ENCODE results near the gene MPHOSPH10.
"Not testable (repeated sequence)": the region's sequence is repeated elsewhere in the genome, so short reads cannot be mapped to it uniquely, and the experiment has no call there.

- TF ChIP-seq POLR2A (IDR thresholded peaks at IDR 0.05); CTCF (IDR thresholded peaks at IDR 0.05 in 4 of 5, conservative IDR thresholded peaks at IDR 0.05 in 1 of 5): not testable (repeated sequence)
Observed at GRCh38 chr2:71089475-71089874, 41.0 kb upstream of the MPHOSPH10 start.
